ENCODE data around the gene LRP4.
"Not testable (repeated sequence)": the region's sequence is repeated elsewhere in the genome, so short reads cannot be mapped to it uniquely, and the experiment has no call there.

The LRP4 gene, protein sequence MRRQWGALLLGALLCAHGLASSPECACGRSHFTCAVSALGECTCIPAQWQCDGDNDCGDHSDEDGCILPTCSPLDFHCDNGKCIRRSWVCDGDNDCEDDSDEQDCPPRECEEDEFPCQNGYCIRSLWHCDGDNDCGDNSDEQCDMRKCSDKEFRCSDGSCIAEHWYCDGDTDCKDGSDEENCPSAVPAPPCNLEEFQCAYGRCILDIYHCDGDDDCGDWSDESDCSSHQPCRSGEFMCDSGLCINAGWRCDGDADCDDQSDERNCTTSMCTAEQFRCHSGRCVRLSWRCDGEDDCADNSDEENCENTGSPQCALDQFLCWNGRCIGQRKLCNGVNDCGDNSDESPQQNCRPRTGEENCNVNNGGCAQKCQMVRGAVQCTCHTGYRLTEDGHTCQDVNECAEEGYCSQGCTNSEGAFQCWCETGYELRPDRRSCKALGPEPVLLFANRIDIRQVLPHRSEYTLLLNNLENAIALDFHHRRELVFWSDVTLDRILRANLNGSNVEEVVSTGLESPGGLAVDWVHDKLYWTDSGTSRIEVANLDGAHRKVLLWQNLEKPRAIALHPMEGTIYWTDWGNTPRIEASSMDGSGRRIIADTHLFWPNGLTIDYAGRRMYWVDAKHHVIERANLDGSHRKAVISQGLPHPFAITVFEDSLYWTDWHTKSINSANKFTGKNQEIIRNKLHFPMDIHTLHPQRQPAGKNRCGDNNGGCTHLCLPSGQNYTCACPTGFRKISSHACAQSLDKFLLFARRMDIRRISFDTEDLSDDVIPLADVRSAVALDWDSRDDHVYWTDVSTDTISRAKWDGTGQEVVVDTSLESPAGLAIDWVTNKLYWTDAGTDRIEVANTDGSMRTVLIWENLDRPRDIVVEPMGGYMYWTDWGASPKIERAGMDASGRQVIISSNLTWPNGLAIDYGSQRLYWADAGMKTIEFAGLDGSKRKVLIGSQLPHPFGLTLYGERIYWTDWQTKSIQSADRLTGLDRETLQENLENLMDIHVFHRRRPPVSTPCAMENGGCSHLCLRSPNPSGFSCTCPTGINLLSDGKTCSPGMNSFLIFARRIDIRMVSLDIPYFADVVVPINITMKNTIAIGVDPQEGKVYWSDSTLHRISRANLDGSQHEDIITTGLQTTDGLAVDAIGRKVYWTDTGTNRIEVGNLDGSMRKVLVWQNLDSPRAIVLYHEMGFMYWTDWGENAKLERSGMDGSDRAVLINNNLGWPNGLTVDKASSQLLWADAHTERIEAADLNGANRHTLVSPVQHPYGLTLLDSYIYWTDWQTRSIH (N-terminal part only)

DNA sequence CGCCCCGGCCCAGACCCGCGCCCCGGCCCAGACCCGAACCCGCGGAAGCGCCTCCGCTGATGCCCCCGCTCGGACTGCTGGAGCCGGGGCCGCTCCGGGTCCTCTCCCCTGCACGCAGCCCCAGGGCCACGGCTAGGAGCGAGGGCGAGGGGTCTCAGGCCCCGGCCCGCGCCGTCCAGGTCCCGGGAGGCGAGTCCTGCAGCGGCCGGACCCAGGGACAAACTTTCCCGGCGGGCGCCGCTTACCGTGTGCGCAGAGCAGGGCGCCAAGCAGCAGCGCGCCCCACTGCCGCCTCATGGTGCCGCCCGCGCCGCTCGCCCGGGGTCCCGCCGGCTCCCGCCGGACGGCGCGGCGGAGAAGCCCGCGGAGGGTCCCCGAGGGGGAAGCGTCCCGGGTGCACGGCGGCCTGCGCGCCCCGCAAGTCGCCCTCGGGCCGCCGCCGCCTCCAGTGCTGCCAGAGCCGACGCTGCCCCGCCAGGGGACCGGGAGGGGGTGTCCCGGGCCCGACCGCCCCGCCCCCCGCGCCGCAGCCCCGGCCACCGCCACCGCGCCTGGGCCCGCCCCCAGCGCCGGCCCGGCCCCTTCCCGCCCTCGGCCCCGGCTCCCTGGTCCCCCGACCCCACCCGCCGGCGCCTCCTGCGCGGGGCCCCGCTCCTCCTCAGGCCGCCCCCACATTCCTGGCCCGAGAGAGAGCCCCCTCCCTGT is at the start of gene LRP4:
Gene LRP4, minus strand, starts transcription at position 468 of the 705 bp plus-strand sequence. Its CDS starts 171 bp downstream, at position 297.
- no peak for DNase-seq (ENCODE audit: low spot score)
- FAIRE-seq = no peak

DNA sequence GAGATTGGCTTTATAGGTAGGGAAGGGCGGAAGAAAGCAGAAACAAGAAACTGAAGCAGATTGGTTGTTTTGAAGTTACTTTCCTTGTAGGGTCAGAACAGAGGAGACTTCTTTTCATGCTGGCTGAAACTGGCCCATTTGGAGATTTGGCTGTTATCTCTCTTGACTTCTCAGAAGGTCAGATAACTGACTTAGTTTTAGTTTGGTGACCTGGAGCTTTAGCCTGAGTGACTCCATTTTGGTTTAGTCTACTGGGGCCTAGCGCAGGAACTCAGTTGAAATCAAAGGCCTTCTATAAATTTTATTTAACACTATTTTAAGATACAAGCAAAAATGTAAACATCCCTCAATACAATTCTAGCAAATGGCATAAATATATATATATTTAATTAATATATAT is 49.6 kb upstream of the LRP4 start:
- FAIRE-seq = no peak
- DNase-seq (ENCODE audit: low spot score) = no peak

DNA sequence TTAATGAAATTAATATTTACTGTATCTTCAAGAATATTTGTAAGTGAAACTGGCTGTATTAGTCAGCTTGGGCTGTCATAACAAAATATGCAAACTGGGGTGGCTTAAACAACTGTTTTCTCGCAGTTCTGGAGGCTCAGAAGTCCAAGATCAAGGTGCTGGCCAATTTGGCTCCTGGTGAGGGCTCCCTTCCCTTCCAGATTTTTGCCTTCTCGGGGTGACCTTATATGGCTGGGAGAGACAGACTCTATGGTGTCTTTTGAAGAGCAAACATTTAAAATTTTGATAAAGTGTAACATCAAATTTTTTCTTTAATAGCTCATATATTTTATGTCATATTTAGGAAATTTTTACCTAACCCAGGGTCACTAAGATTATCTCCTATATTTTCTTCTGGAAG is 48.4 kb upstream of the LRP4 start:
- FAIRE-seq = no peak
- DNase-seq (ENCODE audit: low spot score) = no peak

DNA sequence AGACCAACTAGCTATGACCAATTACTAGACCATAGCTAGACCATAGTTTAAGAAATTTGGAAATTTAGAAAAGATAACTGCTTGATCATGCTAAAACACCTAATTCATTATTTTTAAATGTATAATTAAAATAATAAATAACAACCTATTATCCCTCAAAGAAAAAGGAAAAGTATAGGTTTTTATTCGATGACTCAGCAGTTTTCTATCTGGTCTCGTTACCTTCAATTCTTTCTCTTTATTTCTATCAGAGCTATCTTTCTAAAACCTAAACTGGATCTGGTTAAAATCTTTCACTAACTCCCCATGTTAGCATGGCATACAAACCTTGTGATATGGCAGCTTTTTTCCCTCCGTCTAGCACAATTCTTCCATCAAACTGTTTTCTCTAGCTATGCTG is 45.5 kb upstream of the LRP4 start:
- FAIRE-seq (no peak), DNase-seq (ENCODE audit: low spot score) (no peak)

DNA sequence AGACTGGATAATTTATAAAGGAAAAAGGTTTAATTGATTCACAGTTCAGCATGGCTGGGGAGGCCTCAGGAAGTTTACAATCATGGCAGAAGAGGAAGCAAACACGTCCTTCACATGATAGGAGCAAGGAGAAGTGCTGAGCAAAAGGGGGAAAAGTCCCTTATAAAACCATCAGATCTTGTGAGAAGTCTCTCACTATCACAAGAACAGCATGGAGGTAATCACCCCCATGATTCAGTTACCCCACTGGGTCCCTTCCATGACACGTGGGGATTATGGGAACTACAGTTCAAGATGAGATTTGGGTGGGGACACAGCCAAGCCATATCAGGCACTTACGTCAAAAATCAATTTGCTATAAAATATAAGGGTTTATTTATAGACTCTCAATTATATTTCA is 43.5 kb upstream of the LRP4 start:
- DNase-seq (ENCODE audit: low spot score); FAIRE-seq: not testable (repeated sequence)

DNA sequence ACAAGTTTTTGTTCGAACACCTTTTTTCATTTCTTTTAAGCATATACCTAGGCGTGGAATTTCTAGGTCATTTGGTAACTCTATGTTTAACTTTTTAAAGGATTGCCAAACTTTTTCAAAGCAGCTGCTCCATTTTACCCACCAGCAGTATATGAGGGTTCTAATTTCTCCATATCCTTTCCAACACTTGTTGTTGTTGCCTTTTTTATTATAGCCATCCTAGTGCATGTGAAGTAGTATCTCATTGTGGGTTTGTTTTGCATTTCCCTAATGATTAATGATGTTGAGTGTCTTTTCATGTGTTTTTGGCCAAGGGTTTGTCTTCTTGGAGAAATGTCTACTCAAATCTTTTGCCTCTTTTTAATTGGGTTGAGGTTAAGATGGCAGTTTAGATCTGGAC is 42.7 kb upstream of the LRP4 start:
- no peak for FAIRE-seq
- no peak for DNase-seq (ENCODE audit: low spot score)

DNA sequence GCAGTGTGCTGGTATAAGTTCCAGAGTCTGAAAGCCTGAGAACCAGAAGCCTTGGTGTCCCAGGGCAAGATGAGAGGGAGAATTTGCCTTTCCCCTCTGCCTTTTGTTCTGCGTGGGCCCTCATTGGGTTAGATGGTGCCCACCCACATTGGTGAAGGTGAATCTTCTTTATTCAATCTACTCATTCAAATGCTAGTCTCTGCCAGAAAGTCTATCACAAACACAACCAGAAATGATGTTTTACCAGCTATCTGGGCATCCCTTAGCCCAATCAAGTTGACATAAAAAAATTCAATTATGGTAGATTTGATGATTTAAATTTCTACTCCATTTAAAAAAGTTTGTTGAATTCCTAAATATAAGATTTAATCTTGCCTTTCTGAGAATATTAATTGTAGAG is 40.4 kb upstream of the LRP4 start:
- DNase-seq (ENCODE audit: low spot score) (no peak), FAIRE-seq (no peak)

DNA sequence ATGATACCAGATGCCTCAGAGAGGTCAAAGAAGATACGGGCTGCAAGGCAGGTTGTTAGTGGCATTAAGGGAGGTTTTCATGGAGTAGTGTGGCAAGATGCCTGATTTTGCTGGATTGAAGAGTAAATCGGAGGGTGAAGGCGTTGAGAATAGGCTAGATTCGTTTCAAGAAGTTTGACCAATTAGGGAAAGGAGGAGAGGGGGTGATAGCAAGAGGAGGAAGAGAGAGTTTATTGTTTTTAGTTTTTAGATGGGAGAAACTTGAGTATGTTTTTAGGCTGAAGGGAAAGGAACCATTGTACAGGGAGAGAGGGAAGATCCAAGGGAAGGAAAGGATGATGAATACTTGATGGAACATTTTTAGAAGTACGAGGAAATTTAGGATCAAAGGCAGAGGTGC is 34.7 kb upstream of the LRP4 start:
- DNase-seq (ENCODE audit: low spot score) (no peak), FAIRE-seq (no peak)

DNA sequence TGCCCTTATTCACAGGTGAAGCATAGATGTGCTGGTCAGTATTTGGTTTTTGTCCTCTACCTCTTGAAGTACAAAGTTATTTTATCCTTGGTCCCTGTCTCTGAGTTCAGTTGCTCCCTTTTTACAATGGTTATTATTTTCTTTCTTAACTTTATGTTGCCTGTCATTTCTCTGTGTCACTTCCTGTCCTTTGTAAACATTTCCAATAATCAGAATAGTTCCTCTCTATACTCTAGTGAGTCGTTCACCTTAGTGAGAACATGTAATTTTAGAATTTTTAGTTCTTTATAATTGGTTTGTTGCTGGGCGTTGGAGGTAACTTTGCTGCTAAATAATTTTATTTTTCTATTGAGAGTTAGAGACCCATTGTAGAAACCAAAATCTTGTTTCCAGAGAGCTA is 34.2 kb upstream of the LRP4 start:
- FAIRE-seq (no peak), DNase-seq (ENCODE audit: low spot score) (no peak)

DNA sequence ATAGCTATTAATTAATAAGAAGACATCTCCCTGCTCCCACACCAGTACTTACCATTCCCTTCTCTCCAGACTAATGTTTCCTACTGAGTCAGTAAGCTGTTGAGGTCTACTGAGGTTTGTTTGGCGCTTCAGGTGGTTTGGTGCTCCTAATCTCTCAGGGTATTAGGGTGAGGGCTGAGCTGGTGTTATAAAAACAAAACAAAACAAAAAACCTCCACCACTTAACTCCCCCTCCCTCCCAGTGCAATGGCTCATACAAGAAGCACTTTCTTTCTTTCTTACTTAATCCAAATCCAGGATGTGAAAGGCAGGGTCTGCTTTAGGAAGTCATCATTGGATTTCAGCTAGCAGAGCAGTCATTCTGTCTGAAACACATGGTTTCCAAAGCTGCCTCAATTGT is 33.5 kb upstream of the LRP4 start:
- DNase-seq (ENCODE audit: low spot score) (no peak), FAIRE-seq (no peak)

DNA sequence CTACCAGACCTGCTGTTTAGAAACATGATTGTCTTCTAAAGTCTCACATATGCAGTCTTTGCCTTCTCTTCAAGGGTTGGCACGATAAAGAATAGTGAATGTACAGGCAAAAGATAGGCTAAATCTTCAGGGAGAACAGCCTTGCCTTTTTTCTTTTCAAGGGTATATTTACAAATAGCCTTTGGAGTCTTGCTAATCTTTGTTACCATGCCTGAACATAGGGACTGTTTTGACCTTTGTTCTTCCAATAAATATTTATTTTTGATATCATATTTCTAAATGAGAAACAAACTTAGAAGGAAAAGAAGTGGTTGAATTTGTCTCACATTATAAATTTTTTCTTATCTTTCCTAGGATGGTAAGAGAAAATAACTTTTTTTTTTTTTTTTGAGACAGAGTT is 30.9 kb upstream of the LRP4 start:
- FAIRE-seq = no peak
- DNase-seq (ENCODE audit: low spot score) = no peak

DNA sequence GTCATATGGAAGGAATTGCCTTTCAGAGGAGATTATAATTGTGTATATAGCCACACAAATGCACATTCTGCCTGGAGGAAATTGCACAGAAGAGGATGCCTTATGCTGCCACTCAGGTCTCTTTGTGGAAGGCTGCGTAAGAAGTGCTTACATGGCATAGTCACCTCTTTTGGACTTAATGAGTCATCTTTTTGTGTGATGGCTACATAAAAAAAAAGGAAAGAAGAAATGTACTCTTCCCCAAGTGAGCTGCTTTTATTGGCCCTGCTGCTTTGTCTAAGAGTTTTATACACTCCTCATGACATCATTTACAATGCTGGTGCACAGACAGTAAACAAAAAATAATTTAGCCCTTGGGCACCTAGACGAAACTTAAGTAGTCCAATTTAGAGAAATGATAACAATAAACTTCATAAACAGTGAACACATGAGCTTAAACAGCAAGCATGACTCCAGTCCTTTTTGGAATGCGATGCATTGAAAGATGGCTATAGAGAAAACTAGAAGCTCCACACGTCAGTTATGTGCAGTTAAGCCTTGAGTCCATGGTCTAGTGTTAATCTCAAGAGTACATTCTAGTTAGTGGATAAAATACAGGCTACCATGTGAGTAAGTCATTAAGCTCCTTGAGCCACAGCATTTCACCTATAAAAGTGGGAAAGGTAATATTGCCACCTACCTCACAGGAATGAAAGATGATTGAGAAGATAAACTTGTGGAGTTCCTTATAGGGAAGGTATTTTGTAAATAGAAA is 30.2 kb upstream of the LRP4 start:
- no peak for FAIRE-seq
- DNase-seq (ENCODE audit: low spot score) = peak; percentile 24

DNA sequence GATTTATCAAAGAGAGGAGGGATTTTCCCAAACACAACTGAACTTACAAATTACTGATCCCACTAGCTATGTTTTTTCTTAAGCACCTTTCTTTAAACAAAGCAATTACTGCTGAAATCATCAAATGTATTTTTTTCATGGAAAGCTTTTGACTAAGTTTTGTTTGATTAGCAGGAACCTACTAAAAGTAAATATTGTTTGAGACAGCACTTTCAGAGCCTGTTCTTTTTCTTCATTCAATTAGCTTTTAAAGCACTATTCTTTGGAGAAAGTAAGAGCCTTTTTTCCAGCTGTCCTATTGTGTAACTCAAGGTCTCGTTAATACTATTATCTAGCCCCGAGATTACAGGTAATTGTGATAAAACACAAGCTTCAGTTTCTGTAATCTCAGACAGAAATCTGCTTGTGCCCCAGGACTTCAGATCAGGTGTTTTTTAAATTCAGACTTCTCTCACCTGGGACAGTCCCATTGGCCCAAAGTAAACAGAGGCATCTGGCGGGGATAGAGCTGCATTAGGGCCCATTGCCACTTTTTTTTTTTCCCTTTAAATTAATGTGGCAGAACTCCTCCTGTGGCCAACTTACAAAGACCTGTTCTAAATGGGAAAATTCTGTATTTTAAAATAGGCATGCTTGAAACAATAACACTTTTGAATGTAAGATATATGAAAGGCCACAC is 29.2 kb upstream of the LRP4 start:
- DNase-seq (ENCODE audit: low spot score) (no peak), FAIRE-seq (no peak)

DNA sequence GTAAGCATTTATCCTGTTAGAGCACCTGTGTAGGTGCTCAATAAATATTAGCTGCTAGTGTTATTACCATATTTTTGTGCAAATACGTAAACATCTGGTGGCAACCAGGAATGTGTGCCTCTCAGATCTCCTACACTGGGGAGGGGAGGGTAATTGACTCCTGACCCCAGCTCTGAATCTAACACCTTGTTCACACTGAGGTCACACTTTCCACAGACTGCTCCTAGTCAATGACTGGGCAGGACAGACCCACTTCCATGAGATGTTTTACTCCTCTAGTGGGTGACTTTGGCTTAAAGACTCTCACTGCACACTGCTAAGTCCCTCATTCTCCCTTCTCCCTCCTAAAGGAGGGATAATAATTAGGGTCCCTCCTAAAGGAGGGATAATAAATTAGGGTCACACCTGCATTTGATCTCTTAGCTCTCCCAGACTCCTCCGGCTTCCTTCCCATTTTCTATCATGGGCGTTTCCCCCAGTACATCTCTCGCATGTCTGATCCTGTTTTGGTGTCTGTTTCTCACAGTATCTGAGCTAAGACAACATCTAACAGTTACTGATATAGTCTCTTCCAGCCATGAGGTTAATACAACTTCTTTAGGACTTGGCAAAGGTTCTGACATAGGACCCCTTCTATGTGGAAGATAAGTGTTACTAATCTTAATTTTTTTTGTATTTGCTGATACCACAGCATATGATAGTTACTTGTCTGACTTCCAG is 26.2 kb upstream of the LRP4 start:
- no peak for DNase-seq (ENCODE audit: low spot score)
- FAIRE-seq = no peak

DNA sequence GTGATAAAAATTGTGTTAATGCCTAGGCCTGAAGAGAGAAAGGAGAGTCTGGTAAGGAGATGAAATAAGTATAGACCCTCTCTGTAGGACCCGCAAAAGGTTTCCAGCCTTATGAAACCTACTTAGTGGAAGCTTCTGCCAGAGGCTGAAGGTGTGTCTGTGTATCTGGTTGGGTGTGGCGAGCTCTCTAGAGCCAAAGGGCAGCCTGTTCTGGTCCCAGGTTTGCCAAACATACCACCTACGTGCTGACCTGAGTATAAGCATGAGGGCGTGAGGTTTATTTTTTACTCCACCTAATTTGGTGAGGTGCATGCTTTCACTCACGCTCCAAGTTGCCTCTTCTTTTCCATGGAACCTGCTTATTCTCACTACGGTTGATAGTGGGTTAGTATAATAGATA is 23.8 kb upstream of the LRP4 start:
- FAIRE-seq (no peak), DNase-seq (ENCODE audit: low spot score) (no peak)

DNA sequence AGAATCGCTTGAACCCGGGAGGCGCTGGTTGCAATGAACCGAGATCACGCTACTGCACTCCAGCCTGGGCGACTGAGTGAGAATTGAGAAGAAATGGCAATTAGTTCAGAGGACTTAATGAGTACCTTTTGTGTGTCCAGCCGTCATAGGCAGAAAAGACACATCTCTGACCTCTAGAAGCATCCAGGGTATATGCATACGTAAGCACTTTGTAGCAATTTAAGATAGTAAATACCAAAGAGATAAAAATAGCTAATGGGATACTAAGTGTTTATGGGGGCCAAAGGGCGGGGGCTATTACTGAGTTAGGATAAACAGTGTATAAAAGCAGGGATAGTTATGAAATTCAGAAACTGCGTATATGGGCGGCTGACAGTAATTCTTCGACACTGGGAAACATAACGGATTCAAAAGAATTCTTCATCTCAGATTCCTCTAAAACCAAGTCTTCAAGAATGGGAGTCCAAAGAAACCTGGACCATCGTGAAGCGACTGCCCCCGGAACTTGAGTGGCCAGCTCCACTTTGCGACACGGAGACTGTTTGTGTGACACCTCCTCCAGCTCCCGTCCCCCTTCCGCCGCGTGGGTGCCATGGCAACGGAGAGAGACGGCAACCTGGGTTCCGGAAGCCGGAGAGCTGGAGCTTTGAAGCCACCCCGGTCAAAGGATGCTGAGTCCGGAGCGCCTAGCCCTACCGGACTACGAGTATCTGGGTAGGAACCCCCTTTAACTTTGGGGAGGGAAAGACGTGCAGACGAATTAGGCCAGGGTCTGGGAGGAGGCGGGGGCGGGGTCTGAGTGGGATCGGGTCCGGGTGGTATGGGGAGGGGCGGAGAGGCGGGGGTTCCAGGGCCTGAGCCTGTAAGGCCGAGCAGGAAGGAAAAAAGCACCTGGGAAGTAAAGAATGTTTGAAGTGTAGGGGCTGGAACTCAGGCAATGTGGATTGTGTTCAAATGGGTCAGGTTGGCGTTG is 18.1 kb upstream of the LRP4 start, which contains the start of gene CSTPP1:
Gene CSTPP1, plus strand, starts transcription at position 624 of the 973 bp plus-strand sequence. Its CDS starts 45 bp downstream, at position 669.
- FAIRE-seq (peak; percentile 5), DNase-seq (ENCODE audit: low spot score) (peak; percentile 77)

DNA sequence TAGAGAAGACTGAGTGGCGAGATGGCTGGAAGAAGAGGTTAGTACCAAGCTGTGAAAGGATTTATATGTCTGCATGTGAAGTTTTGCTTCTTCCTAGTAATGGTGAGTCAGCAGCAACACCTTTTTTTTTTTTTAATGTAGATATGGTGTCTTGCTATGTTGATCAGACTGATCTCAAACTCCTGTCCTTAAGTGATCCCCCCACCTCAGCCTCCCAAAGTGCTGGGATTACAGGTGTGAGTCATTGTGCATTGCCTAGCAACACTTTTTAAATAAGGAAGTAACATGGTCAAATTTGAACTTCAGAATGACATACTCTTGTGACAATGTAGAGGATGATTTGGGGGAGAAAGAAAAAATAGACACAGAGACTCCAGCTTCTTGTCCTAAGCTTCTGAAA is 11.7 kb upstream of the LRP4 start:
- DNase-seq (ENCODE audit: low spot score) (peak; percentile 77), FAIRE-seq (peak; percentile 54)

DNA sequence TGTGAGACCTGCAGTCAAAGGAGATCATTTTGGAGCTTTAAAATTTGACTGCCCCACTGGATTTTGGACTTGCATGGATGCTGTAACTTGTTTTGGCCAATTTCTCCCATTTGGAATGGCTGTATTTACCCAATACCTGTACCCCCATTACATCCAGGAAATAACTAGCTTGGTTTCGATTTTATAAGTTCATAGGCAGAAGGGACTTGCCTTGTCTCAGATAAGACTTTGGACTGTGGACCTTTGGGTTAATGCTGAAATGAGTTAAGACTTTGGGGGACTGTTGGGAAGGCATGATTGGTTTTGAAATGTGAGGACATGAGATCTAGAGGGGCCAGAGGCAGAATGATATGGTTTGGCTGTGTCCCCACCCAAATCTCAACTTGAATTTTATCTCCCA is 10.4 kb upstream of the LRP4 start:
- FAIRE-seq; DNase-seq (ENCODE audit: low spot score): not testable (repeated sequence)
